H1 (cell line): ENCODE results near the gene SPAG16. TPM values are rescaled to one million over a fixed set of nuclear protein-coding genes. Genes with fewer than 3 reads are reported as not detected.

Source experiments
- ASH2L ChIP-seq: fragments of 200-600, 300-600 bp; sonication (generic); IDR thresholded peaks from one replicate; pipeline ENCODE4 v1.7.1; 2017; ENCODE audit warnings: low read length
- CHD7 ChIP-seq: fragments of 300-600 bp; sonication (generic); IDR thresholded peaks from 2 replicates; pipeline ENCODE4 v1.7.1; 2012; ENCODE audit warnings: low read length, moderate library complexity, mild to moderate bottlenecking, inconsistent platforms; ENCODE audit not compliant: insufficient replicate concordance
- HDAC2 ChIP-seq, 2 experiments: fragments of 300-600 bp in 1 of 2; sonication (generic) in 1 of 2; IDR thresholded peaks; 2 replicates each; pipeline ENCODE4 v1.6.1; 2011 to 2012; ENCODE audit warnings: low read depth in 2 of 2, low read length in 2 of 2, mild to moderate bottlenecking in 2 of 2, moderate library complexity in 2 of 2, borderline replicate concordance in 1 of 2, inconsistent platforms in 1 of 2
- NRF1 ChIP-seq: IDR thresholded peaks from 2 replicates; pipeline ENCODE4 v1.6.1; 2011; ENCODE audit warnings: mild to moderate bottlenecking, low read depth, low read length, improper control_type of control experiment
- PHF8 ChIP-seq: fragments of 200-600 bp; sonication (generic); conservative IDR thresholded peaks from 2 replicates; pipeline ENCODE4 v1.7.1; 2012; ENCODE audit warnings: low read depth, mild to moderate bottlenecking, inconsistent platforms, low read length, moderate library complexity
- SUZ12 ChIP-seq: fragments of 200-600 bp; sonication (generic); IDR thresholded peaks from 2 replicates; pipeline ENCODE4 v1.6.1; 2012; ENCODE audit warnings: mild to moderate bottlenecking, inconsistent platforms, low read length, moderate library complexity, mixed read lengths
- USF2 ChIP-seq: IDR thresholded peaks from 2 replicates; pipeline ENCODE4 v1.6.1; 2011; ENCODE audit warnings: low read length, improper control_type of control experiment
- polyA plus RNA-seq, 7 experiments: library from polyadenylated mRNA; depleted of rRNA in 3 of 7; stranded (reverse) in 5 of 7; unstranded in 2 of 7; fragments of >200 nt in 5 of 7; fragments of 200-250 nt in 2 of 7; gene quantifications; 1 replicate in 5 of 7; 2 replicates in 1 of 7; 4 replicates in 1 of 7; pipeline versions ENCODE4 v1.2.1 to v1.2.3, GENCODE V29; 2011 to 2013; ENCODE audit warnings: missing spikeins in 2 of 7, mixed read lengths in 2 of 7
- total RNA-seq: library from RNA; stranded (reverse); fragmentation: NEBNext Ultra II Directional; extraction: Animal tissue kit (Norgen Biotek cat#: 25700); gene quantifications from 2 replicates; pipeline ENCODE4 v1.2.1, GENCODE V29; 2021

The SPAG16 gene
- total and polyA plus RNA-seq, 2 of the 8 experiments (the other 6 are each of a cell fraction or from before 2014, with no cell fraction given): 6.0 to 14.9 TPM

DNA sequence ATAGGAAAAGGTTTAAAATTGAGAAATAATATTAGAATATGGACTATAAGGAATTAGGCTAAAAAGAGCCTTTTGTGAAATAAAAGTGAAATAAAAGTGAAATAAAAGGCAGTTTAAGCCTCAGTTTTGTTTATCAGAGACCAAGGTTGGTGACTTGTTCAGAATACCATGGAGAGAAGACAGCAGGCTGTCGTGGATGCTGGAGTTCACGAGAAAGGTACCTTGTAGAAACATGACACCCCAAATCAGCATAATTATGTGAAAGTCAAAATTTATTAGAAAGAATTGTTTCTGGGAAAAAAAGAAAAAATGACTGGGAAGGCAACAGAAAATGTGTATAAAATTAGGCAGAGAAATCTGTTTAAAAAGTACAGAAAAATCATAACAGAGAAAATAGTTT is 46.5 kb upstream of the SPAG16 start (continued):
- TF ChIP-seq USF2 (no peak), NRF1 (no peak), PHF8 (no peak), CHD7 (no peak), SUZ12 (no peak), HDAC2 (IDR thresholded peaks at IDR 0.05; ENCODE audit: borderline replicate concordance in 1 of 2, low read depth in 2 of 2, low read length in 2 of 2) (no peak), ASH2L (no peak)
